Gastroesophageal sphincter (tissue), 3 donors: Measurements from ENCODE around the gene XPNPEP2.

ENCODE experiments used
- POLR2AphosphoS5 ChIP-seq: sonication (generic); formaldehyde crosslinking; IDR thresholded peaks from one replicate; pipeline ENCODE4 v1.6.1; 2017; ENCODE audit warnings: antibody characterized with exemption
- TF ChIP-seq, protein P1 (sequence below), 4 experiments: fragments of 200-600 bp in 2 of 4; fragments of 450-650 bp in 2 of 4; sonication (generic) in 1 of 4; IDR thresholded peaks; one replicate each; pipeline ENCODE4 v1.5.1; 2017 to 2019; ENCODE audit warnings: antibody characterized with exemption in 4 of 4, mild to moderate bottlenecking in 2 of 4, moderate library complexity in 2 of 4

DNA sequence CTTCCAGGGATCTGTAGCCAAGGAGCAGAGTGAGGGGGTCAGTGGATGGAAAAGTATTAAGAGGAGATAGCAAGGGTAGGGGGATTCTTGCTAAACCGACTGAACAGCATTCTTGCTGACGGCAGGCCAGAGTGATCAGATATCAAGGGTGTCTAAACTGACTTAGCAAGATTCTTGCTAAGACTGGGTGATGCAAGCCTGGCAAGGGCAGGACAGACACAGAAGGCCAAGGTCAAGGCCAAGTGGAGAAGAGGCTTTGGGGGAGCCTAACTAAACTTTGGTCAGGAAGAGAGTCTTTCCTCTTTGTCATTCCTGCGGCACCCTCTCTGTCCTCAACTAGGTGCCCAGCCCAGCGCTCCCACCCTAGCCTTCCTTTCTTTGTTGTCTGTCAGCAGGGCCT, 799 bp downstream of the XPNPEP2 start:
- TF ChIP-seq, protein P1, sequence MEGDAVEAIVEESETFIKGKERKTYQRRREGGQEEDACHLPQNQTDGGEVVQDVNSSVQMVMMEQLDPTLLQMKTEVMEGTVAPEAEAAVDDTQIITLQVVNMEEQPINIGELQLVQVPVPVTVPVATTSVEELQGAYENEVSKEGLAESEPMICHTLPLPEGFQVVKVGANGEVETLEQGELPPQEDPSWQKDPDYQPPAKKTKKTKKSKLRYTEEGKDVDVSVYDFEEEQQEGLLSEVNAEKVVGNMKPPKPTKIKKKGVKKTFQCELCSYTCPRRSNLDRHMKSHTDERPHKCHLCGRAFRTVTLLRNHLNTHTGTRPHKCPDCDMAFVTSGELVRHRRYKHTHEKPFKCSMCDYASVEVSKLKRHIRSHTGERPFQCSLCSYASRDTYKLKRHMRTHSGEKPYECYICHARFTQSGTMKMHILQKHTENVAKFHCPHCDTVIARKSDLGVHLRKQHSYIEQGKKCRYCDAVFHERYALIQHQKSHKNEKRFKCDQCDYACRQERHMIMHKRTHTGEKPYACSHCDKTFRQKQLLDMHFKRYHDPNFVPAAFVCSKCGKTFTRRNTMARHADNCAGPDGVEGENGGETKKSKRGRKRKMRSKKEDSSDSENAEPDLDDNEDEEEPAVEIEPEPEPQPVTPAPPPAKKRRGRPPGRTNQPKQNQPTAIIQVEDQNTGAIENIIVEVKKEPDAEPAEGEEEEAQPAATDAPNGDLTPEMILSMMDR (IDR thresholded peaks at IDR 0.05): no peak
- no peak for TF ChIP-seq POLR2AphosphoS5
